GM10248 (cell line): ENCODE results near the gene GABARAPL1.
A peak's percentile ranks its signal among the peaks of the same experiment; 100 is the strongest.
"Not testable (repeated sequence)": the region's sequence is repeated elsewhere in the genome, so short reads cannot be mapped to it uniquely, and the experiment has no call there.

ENCODE experiments used
- CTCF ChIA-PET: fragments of 300-600 bp; sonication (Branson Sonifier 250); formaldehyde crosslinking; extraction: SDS; loops from one replicate; lab custom pipeline; 2021; ENCODE audit warnings: antibody characterized with exemption; lab: Yijun Ruan, JAX
- POLR2A ChIA-PET: fragments of 350-650 bp; sonication (Branson Sonifier 250); formaldehyde crosslinking; extraction: SDS; loops from one replicate; lab custom pipeline; 2020; ENCODE audit warnings: antibody characterized with exemption; lab: Yijun Ruan, JAX
- DNase-seq: peaks from one replicate; pipeline ENCODE4 v3.0.0; 2012; ENCODE audit errors: extremely low spot score
- TF ChIP-seq, protein P1 (sequence below): IDR thresholded peaks from 2 replicates; pipeline ENCODE4 v1.5.1; 2012; ENCODE audit warnings: mild to moderate bottlenecking, low read depth; ENCODE audit errors: extremely low read depth, missing control alignments, control extremely low read depth

GABARAPL1 gene

DNA sequence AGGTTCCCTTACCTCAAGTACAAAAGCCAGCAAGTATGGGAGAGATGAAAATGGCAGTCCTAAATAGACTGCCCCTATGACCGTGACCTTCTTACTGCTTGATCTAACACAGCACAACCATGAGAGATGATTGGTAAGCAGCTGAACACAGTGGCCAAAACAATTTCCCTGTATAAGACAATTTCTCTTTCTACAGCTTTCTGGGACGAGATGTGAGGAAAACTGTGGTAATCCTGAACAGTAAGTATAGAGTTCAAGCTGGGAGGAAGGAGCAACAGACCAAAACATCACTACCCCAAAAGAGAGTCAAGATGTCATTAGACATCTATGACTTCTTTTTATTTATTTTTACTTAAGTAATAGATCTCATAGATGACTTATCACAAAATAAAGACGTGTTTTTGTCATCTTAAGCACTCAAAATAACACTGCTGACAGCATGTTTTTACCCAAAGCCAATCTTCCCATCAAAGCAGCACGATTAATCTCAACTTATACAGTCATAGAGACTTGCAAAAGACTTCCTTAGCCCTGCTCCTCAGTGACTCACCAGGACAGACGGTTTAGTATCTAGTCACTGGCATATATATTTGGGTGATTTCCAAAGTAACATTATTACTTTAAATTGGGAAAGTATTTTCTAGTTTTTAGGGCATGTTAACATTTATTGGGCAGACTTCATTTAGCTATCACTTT is 30.2 kb upstream of the GABARAPL1 start:
- no peak for DNase-seq
- TF ChIP-seq, protein P1, sequence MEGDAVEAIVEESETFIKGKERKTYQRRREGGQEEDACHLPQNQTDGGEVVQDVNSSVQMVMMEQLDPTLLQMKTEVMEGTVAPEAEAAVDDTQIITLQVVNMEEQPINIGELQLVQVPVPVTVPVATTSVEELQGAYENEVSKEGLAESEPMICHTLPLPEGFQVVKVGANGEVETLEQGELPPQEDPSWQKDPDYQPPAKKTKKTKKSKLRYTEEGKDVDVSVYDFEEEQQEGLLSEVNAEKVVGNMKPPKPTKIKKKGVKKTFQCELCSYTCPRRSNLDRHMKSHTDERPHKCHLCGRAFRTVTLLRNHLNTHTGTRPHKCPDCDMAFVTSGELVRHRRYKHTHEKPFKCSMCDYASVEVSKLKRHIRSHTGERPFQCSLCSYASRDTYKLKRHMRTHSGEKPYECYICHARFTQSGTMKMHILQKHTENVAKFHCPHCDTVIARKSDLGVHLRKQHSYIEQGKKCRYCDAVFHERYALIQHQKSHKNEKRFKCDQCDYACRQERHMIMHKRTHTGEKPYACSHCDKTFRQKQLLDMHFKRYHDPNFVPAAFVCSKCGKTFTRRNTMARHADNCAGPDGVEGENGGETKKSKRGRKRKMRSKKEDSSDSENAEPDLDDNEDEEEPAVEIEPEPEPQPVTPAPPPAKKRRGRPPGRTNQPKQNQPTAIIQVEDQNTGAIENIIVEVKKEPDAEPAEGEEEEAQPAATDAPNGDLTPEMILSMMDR = no peak
- CTCF ChIA-PET = interaction anchor here (1.8 to 2.1 kb wide), 2 partner anchors 28 to 30 kb away, joined by 4 to 6 read pairs; no protein-coding TSS in a partner anchor
- POLR2A ChIA-PET = no interaction called here

- CTCF ChIA-PET = interaction anchor here (1.0 kb wide), 1 partner anchor 32 kb away, joined by 3 read pairs; no protein-coding TSS in a partner anchor
- POLR2A ChIA-PET = no interaction called here
- DNase-seq = no peak
- TF ChIP-seq, protein P1 = no peak
Observed at GRCh38 chr12:10184261-10184843, 28.3 kb upstream of the GABARAPL1 start.

DNA sequence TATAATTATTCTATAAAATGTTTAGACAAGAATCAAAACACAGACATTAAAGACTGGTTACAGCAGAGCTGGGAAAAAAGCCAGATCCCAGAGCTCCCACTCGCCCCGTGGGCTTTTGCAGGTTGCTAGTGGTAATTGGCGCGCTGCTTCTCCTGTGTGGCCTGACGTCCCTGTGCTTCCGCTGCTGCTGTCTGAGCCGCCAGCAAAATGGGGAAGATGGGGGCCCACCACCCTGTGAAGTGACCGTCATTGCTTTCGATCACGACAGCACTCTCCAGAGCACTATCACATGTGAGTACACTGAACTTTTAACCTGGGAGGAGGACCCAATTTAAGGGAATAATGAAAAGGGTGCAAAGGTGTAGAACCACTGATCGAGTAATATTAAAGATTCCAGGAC is 26.4 kb upstream of the GABARAPL1 start:
- CTCF ChIA-PET = interaction anchor here (1.0 to 1.1 kb wide), 2 partner anchors 15 to 32 kb away, joined by 3 to 4 read pairs; partner anchors contain the start of gene OLR1

GRCh38 chr12:10186958-10187357 is 25.7 kb upstream of the GABARAPL1 start:
- CTCF ChIA-PET = interaction anchor here (0.6 to 9.6 kb wide), 2 partner anchors 35 to 59 kb away, joined by 3 to 63 read pairs; no protein-coding TSS in a partner anchor
- DNase-seq, POLR2A ChIA-PET: not testable (repeated sequence)

More for the DNA sequence above, 26.4 kb upstream of the GABARAPL1 start:
- POLR2A ChIA-PET = no interaction called here
- TF ChIP-seq, protein P1 = no peak
- peak; percentile 33 for DNase-seq

DNA sequence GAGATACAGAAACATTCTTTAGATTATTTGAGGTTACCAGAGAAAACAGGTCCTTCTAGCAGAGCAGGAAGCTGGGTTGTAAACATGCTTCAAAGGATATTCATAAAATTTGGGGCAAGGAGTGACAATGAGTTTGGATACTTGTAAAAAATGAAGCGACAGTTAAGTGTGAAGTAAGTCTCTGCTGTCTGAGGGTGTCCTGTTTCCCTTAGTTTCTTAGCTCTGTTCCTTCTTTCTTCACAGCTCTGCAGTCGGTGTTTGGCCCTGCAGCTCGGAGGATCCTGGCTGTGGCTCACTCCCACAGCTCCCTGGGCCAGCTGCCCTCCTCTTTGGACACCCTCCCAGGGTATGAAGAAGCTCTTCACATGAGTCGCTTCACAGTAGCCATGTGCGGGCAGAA is 23.0 kb upstream of the GABARAPL1 start:
- CTCF ChIA-PET = interaction anchor here (0.6 to 9.6 kb wide), 7 partner anchors 12 to 439 kb away, joined by 3 to 63 read pairs (median 3); no protein-coding TSS in a partner anchor
- TF ChIP-seq, protein P1 = no peak
- POLR2A ChIA-PET = interaction anchor here (0.8 kb wide), 1 partner anchor 982 kb away, joined by 3 read pairs; no protein-coding TSS in a partner anchor
- DNase-seq = no peak

GRCh38 chr12:10190558-10191388 is 21.9 kb upstream of the GABARAPL1 start:
- ChIA-PET CTCF (interaction anchor here (0.6 to 9.6 kb wide), 12 partner anchors 11 to 440 kb away, joined by 3 to 63 read pairs (median 3); no protein-coding TSS in a partner anchor), POLR2A (no interaction called here)
- DNase-seq = peak; percentile 74
- TF ChIP-seq, protein P1 = peak; percentile 87
